ENCODE measurements around the gene OR2W1.

Gene OR2W1

GRCh38 chr6:29051680-29052079, 6.7 kb upstream of the OR2W1 start:
- no peak for TF ChIP-seq CTCF (IDR thresholded peaks at IDR 0.05; ENCODE audit: insufficient read depth, missing control alignments)
- no peak for FAIRE-seq
- no peak for DNase-seq (ENCODE audit: insufficient read length, low spot score)

- no peak for DNase-seq (ENCODE audit: insufficient read length, low spot score)
- TF ChIP-seq CTCF (IDR thresholded peaks at IDR 0.05; ENCODE audit: insufficient read depth, missing control alignments): no peak
- no peak for FAIRE-seq
These were observed 9.0 kb downstream of the OR2W1 start for GRCh38 chr6:29035951-29036350.

GRCh38 chr6:29028821-29029220, 16.2 kb downstream of the OR2W1 start:
- FAIRE-seq (no peak), DNase-seq (ENCODE audit: insufficient read length, low spot score) (no peak)
- TF ChIP-seq CTCF (IDR thresholded peaks at IDR 0.05; ENCODE audit: insufficient read depth, missing control alignments): no peak

GRCh38 chr6:29025927-29026585, 18.9 kb downstream of the OR2W1 start:
- FAIRE-seq: no peak
- no peak for DNase-seq (ENCODE audit: insufficient read length, low spot score)
- no peak for TF ChIP-seq CTCF (IDR thresholded peaks at IDR 0.05; ENCODE audit: insufficient read depth, missing control alignments)

GRCh38 chr6:29021434-29021833, 23.5 kb downstream of the OR2W1 start:
- FAIRE-seq: no peak
- TF ChIP-seq CTCF (IDR thresholded peaks at IDR 0.05; ENCODE audit: insufficient read depth, missing control alignments): no peak
- no peak for DNase-seq (ENCODE audit: insufficient read length, low spot score)

- no peak for DNase-seq (ENCODE audit: insufficient read length, low spot score)
- TF ChIP-seq CTCF (IDR thresholded peaks at IDR 0.05; ENCODE audit: insufficient read depth, missing control alignments): no peak
- FAIRE-seq: no peak
These were observed 25.3 kb downstream of the OR2W1 start for GRCh38 chr6:29019629-29020028.

- TF ChIP-seq CTCF (IDR thresholded peaks at IDR 0.05; ENCODE audit: insufficient read depth, missing control alignments): no peak
- DNase-seq (ENCODE audit: insufficient read length, low spot score) (no peak), FAIRE-seq (no peak)
These were observed 27.6 kb downstream of the OR2W1 start for GRCh38 chr6:29017428-29017802.
